Spleen (tissue), 7 donors: ENCODE results near the gene TSPAN8.

Experiments used
- POLR2A ChIP-seq, 3 donors: fragments of 450-650 bp; IDR thresholded peaks; one replicate each; pipeline ENCODE4 v1.5.1; 2017; ENCODE audit warnings: antibody characterized with exemption in 3 of 3, mild to moderate bottlenecking in 1 of 3
- TF ChIP-seq, protein P1 (sequence below), 11 experiments: fragments of 200-600 bp in 7 of 11; fragments of 450-650 bp in 4 of 11; sonication (generic) in 4 of 11; IDR thresholded peaks in 8 of 11; conservative IDR thresholded peaks in 3 of 11; 1 replicate in 7 of 11; 2 replicates in 4 of 11; pipeline versions ENCODE4 v1.4.0 to v1.8.0; 2016 to 2021; ENCODE audit warnings: antibody characterized with exemption in 11 of 11, inconsistent platforms in 4 of 11, mild to moderate bottlenecking in 1 of 11
- donor health status: DM: no; HTN: no; CAD: no; lungs with moderate emphysema.
- donor health status: DM: no; HTN: no; CAD: no.
- donor health status: DM: no; HTN: no; CAD: no.

- TF ChIP-seq POLR2A (IDR thresholded peaks at IDR 0.05), result no peak
- TF ChIP-seq, protein P1, sequence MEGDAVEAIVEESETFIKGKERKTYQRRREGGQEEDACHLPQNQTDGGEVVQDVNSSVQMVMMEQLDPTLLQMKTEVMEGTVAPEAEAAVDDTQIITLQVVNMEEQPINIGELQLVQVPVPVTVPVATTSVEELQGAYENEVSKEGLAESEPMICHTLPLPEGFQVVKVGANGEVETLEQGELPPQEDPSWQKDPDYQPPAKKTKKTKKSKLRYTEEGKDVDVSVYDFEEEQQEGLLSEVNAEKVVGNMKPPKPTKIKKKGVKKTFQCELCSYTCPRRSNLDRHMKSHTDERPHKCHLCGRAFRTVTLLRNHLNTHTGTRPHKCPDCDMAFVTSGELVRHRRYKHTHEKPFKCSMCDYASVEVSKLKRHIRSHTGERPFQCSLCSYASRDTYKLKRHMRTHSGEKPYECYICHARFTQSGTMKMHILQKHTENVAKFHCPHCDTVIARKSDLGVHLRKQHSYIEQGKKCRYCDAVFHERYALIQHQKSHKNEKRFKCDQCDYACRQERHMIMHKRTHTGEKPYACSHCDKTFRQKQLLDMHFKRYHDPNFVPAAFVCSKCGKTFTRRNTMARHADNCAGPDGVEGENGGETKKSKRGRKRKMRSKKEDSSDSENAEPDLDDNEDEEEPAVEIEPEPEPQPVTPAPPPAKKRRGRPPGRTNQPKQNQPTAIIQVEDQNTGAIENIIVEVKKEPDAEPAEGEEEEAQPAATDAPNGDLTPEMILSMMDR (IDR thresholded peaks at IDR 0.05 in 8 of 11, conservative IDR thresholded peaks at IDR 0.05 in 3 of 11), result no peak
Measured at GRCh38 chr12:71159878-71160277, 2.1 kb upstream of the TSPAN8 start.
